ENCODE measurements around the gene UHRF1. TPM values are rescaled to one million over a fixed set of nuclear protein-coding genes. Genes with fewer than 3 reads are reported as not detected.

Gene UHRF1
- total and polyA plus RNA-seq, 2 of the 13 experiments (the other 11 are each of a cell fraction or from before 2014, with no cell fraction given): 6.8 to 78.4 TPM

GRCh38 chr19:4909897-4910593 is 744 bp downstream of the UHRF1 start (continued):
- peak; percentile 66; the same call in 1 of the 2 replicates for TF ChIP-seq MAZ (IDR thresholded peaks at IDR 0.05; ENCODE audit: borderline replicate concordance, low read depth, low read length)
- TF ChIP-seq MAZ (CRISPR knock-in tag; IDR thresholded peaks at IDR 0.05; ENCODE audit: low read depth): peak; percentile 59; the same call in 1 of the 2 replicates
- TF ChIP-seq CBX5 (CRISPR knock-in tag; IDR thresholded peaks at IDR 0.05; ENCODE audit: borderline replicate concordance): no peak
- no peak for TF ChIP-seq TEAD3 (CRISPR knock-in tag; optimal IDR thresholded peaks at IDR 0.05; ENCODE audit: borderline replicate concordance)
- TF ChIP-seq SP140L (CRISPR knock-in tag; IDR thresholded peaks at IDR 0.05; ENCODE audit: borderline replicate concordance): no peak
- peak; percentile 74 for TF ChIP-seq ZBTB14 (CRISPR knock-in tag; IDR thresholded peaks at IDR 0.05)
- TF ChIP-seq NFATC3 (CRISPR knock-in tag; IDR thresholded peaks at IDR 0.05): no peak
- no peak for TF ChIP-seq ZNF7 (CRISPR knock-in tag; IDR thresholded peaks at IDR 0.05)
- TF ChIP-seq BCL3 (CRISPR knock-in tag; IDR thresholded peaks at IDR 0.05): no peak
- peak; percentile 28; the same call in 1 of the 2 replicates for TF ChIP-seq ZFP36L1 (CRISPR knock-in tag; IDR thresholded peaks at IDR 0.05)
- peak; percentile 11; the same call in 1 of the 2 replicates for TF ChIP-seq MXD1 (CRISPR knock-in tag; IDR thresholded peaks at IDR 0.05)
- peak; percentile 49; the same call in 1 of the 2 replicates for TF ChIP-seq SIN3A (IDR thresholded peaks at IDR 0.05; ENCODE audit: borderline replicate concordance, low read depth, low read length)
- TF ChIP-seq ASH2L (IDR thresholded peaks at IDR 0.05; ENCODE audit: insufficient read length, low read depth, low read length): peak; percentile 36
- TF ChIP-seq SMC3 (IDR thresholded peaks at IDR 0.05; ENCODE audit: low read length): no peak
- no peak; the same call in 1 of the 2 replicates for TF ChIP-seq FOXM1 (CRISPR knock-in tag; IDR thresholded peaks at IDR 0.05)
- TF ChIP-seq ZNF781 (CRISPR knock-in tag; IDR thresholded peaks at IDR 0.05; ENCODE audit: borderline replicate concordance, not compliant biosample characterization): no peak
- TF ChIP-seq ZNF564 (CRISPR knock-in tag; IDR thresholded peaks at IDR 0.05): no peak
- TF ChIP-seq CSRNP2 (CRISPR knock-in tag; conservative IDR thresholded peaks at IDR 0.05; ENCODE audit: low read depth): no peak
- no peak for TF ChIP-seq WIZ (CRISPR knock-in tag; IDR thresholded peaks at IDR 0.05)
- no peak for TF ChIP-seq XRCC5 (optimal IDR thresholded peaks at IDR 0.05; ENCODE audit: low read length)
- no peak for TF ChIP-seq CHD4 (IDR thresholded peaks at IDR 0.05; ENCODE audit: borderline replicate concordance, low read length)
- no peak for TF ChIP-seq ZNF800 (CRISPR knock-in tag; IDR thresholded peaks at IDR 0.05)
- peak; percentile 61; the same call in 1 of the 2 replicates for TF ChIP-seq ZSCAN21 (CRISPR knock-in tag; IDR thresholded peaks at IDR 0.05; ENCODE audit: borderline replicate concordance)
